Kidney epithelial cell (primary cell): ENCODE data around the gene PCDHGA1. TPM values are rescaled to one million over a fixed set of nuclear protein-coding genes. Genes with fewer than 3 reads are reported as not detected.
"Not testable (repeated sequence)": the region's sequence is repeated elsewhere in the genome, so short reads cannot be mapped to it uniquely, and the experiment has no call there.

Experiments
- DNase-seq: peaks from one replicate; pipeline ENCODE4 v3.0.0-alpha.2; 2010; ENCODE audit warnings: low read depth
- H3K27me3 ChIP-seq: 2 replicates; pipeline ENCODE4 v1.6.0; 2011; ENCODE audit warnings: low read length; ENCODE audit not compliant: control insufficient read depth, insufficient read depth
- H3K36me3 ChIP-seq: 2 replicates; pipeline ENCODE4 v1.5.1; 2011; ENCODE audit warnings: low read length; ENCODE audit not compliant: control insufficient read depth, insufficient read depth
- H3K4me3 ChIP-seq: 2 replicates; pipeline ENCODE4 v1.5.1; 2011; ENCODE audit warnings: low read depth, mild to moderate bottlenecking, control low read depth, low read length
- total RNA-seq: library from RNA; depleted of rRNA; stranded (reverse); fragments of >200 nt; gene quantifications from 2 replicates; pipeline ENCODE4 v1.2.3, GENCODE V29; 2015
- TF ChIP-seq, protein P1 (sequence below): IDR thresholded peaks from 2 replicates; pipeline ENCODE4 v1.5.1; 2011; ENCODE audit warnings: mild to moderate bottlenecking, moderate library complexity, low read length, control low read depth, inconsistent platforms; ENCODE audit not compliant: insufficient read depth, poor library complexity, severe bottlenecking

Gene PCDHGA1
- total RNA-seq, 1 donor from 2014 or later: 0.67 TPM

DNA sequence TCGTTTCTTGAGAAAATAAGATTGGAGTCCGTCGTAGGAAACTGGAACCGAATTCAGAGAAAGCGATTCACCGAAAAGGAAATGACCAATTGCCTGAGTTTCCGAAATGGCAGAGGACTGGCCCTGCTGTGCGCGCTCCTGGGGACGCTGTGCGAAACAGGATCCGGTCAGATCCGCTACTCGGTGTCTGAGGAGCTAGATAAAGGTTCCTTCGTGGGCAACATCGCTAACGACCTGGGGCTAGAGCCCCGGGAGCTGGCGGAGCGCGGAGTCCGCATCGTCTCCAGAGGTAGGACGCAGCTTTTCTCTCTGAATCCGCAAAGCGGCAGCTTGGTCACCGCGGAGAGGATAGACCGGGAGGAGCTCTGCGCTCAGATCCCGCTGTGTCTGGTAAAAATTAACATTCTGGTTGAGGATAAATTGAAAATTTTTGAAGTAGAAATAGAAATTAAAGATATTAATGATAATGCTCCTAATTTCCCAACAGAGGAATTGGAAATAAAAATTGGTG, 13.7 kb downstream of the PCDHGA1 start:
- Histone ChIP-seq H3K36me3 (no peaks in the 10 kb centered on the region), H3K4me3 (peak overlapping the region; percentile 7), H3K27me3 (peaks cover 14% of the 10 kb centered on the region)
- TF ChIP-seq, protein P1, sequence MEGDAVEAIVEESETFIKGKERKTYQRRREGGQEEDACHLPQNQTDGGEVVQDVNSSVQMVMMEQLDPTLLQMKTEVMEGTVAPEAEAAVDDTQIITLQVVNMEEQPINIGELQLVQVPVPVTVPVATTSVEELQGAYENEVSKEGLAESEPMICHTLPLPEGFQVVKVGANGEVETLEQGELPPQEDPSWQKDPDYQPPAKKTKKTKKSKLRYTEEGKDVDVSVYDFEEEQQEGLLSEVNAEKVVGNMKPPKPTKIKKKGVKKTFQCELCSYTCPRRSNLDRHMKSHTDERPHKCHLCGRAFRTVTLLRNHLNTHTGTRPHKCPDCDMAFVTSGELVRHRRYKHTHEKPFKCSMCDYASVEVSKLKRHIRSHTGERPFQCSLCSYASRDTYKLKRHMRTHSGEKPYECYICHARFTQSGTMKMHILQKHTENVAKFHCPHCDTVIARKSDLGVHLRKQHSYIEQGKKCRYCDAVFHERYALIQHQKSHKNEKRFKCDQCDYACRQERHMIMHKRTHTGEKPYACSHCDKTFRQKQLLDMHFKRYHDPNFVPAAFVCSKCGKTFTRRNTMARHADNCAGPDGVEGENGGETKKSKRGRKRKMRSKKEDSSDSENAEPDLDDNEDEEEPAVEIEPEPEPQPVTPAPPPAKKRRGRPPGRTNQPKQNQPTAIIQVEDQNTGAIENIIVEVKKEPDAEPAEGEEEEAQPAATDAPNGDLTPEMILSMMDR: no peak
- no peak for DNase-seq

DNA sequence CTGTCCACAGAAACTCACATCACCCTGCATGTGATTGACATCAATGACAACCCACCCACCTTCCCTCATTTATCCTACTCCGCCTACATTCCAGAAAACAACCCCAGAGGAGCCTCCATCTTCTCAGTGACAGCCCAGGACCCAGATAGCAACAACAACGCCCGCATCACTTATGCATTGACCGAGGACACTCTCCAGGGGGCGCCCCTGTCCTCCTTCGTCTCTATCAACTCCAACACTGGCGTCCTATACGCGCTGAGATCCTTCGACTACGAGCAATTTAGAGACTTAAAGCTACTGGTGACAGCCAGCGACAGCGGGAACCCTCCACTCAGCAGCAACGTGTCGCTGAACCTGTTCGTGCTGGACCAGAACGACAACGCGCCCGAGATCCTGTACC, 15.0 kb downstream of the PCDHGA1 start:
- TF ChIP-seq, protein P1: no peak
- no peaks in the 10 kb centered on the region for H3K36me3 ChIP-seq
- H3K4me3 ChIP-seq: no peak overlapping the region
- no peak for DNase-seq
- peaks cover 8% of the 10 kb centered on the region for H3K27me3 ChIP-seq

DNA sequence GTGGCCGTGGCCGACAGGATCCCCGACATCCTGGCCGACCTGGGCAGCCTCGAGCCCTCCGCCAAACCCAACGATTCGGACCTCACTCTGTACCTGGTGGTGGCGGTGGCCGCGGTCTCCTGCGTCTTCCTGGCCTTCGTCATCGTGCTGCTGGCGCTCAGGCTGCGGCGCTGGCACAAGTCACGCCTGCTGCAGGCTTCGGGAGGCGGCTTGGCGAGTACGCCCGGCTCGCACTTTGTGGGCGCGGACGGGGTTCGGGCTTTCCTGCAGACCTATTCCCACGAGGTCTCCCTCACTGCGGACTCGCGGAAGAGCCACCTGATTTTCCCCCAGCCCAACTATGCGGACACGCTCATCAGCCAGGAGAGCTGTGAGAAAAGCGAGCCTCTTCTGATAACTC, 15.7 kb downstream of the PCDHGA1 start:
- not testable (repeated sequence) for DNase-seq, H3K4me3 ChIP-seq, H3K36me3 ChIP-seq
- H3K27me3 ChIP-seq: peaks cover 10% of the 10 kb centered on the region

DNA sequence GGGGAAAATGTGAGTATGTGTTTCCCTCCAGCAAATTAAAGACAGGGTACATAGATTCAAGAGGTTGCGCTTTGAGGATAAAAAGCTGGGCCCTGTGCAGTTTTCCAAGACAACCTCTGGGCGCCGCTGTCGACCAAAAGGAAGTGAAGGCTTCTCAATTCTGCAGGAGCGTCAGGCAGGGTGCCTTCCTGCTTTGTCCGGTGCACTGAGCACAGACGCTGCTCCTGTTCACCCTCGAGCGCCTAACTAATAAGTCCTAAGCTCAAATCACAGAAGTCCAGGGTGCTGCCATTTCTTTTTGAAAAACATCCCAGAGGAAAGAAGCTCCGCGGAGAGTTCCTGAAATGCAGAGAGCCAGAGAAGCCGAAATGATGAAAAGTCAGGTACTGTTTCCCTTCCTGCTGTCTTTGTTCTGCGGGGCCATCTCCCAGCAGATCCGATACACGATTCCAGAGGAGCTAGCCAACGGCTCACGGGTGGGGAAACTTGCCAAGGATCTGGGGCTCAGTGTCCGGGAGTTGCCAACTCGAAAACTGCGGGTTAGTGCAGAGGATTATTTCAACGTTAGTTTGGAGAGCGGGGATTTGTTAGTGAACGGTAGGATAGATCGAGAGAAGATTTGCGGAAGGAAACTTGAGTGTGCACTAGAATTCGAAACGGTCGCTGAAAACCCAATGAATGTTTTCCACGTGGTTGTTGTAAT, 19.8 kb downstream of the PCDHGA1 start, which contains the start of gene PCDHGB1:
PCDHGB1 (plus strand) TSS at position 183 of the 703 bp plus-strand sequence; CDS start at position 345, 162 bp downstream.
- no peaks in the 10 kb centered on the region for H3K36me3 ChIP-seq
- no peak within 1 kb of the TSS for H3K4me3 ChIP-seq
- TF ChIP-seq, protein P1: peak; percentile 43
- peaks cover 17% of the 10 kb centered on the region for H3K27me3 ChIP-seq
- DNase-seq: no peak

DNA sequence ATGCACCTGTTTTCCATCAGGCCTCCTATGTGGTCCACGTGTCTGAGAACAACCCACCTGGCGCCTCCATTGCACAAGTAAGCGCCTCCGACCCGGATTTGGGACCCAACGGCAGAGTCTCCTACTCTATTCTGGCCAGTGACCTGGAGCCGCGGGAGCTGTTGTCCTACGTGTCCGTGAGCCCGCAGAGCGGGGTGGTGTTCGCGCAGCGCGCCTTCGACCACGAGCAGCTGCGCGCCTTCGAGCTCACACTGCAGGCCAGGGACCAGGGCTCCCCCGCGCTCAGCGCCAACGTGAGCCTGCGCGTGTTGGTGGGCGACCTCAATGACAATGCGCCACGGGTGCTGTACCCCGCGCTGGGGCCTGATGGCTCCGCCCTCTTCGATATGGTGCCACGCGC, 21.3 kb downstream of the PCDHGA1 start:
- peaks cover 16% of the 10 kb centered on the region for H3K27me3 ChIP-seq
- TF ChIP-seq, protein P1: no peak
- H3K4me3 ChIP-seq: no peak overlapping the region
- H3K36me3 ChIP-seq: no peaks in the 10 kb centered on the region
- no peak for DNase-seq

DNA sequence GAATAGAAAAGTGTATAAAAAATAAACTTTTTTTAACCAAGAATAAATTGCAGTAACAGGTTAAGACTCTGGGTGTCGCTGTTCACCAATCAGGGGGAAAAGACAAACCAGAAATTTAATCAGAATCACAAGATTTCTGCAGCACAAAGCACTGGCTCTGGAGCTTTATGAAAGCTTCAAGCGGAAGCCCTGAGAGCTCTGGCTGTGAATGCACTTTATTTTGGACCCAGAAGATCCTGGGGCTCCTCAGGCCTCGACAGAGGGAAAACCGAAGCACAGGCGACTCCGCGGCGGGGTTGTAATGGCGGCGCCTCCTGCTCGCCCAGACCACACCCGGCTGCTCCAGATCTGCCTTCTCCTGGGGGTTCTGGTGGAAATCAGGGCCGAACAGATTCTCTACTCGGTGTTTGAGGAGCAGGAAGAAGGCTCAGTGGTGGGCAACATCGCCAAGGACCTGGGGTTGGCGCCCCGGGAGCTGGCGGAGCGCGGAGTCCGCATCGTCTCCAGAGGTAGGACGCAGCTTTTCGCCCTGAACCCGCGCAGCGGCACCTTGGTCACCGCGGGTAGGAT, 24.7 kb downstream of the PCDHGA1 start, which contains the start of gene PCDHGA4:
PCDHGA4 (plus strand) TSS at position 122 of the 570 bp plus-strand sequence; CDS start at position 209, 87 bp downstream.
- Histone ChIP-seq H3K27me3 (peaks cover 18% of the 10 kb centered on the region), H3K4me3 (no peak within 1 kb of the TSS), H3K36me3 (no peaks in the 10 kb centered on the region)
- DNase-seq: no peak
- TF ChIP-seq, protein P1: peak; percentile 14
